ENCODE measurements around the gene DNM3. TPM values are rescaled to one million over a fixed set of nuclear protein-coding genes. Genes with fewer than 3 reads are reported as not detected.

The DNM3 gene
- total and polyA plus RNA-seq, 2 donors (not counting 3 experiments of a cell fraction or from before 2014, with no cell fraction given): 1.4 to 2.5 TPM

GRCh38 chr1:172069051-172069450 is 227.8 kb downstream of the DNM3 start:
- DNase-seq (ENCODE audit: low read depth, low spot score) (no peak), FAIRE-seq (no peak)
- no peaks in the 10 kb centered on the region for H3K9me3 ChIP-seq (replicated peaks; ENCODE audit: control insufficient read depth, insufficient read depth, low read length)
- H2AFZ ChIP-seq (ENCODE audit: low read depth, low read length): no peak overlapping the region
- no peaks in the 10 kb centered on the region for H3K36me3 ChIP-seq (ENCODE audit: control insufficient read depth in 2 of 2, extremely low read depth in 1 of 2, insufficient read depth in 2 of 2, low read length in 2 of 2)
- H3K79me2 ChIP-seq (ENCODE audit: control insufficient read depth, insufficient read depth, low read length): no peaks in the 10 kb centered on the region
- no peaks in the 10 kb centered on the region for H3K27me3 ChIP-seq (ENCODE audit: control insufficient read depth in 2 of 2, insufficient read depth in 2 of 2, low read length in 2 of 2)
- H3K4me2 ChIP-seq (ENCODE audit: insufficient read depth, low read length): no peak overlapping the region
- H3K4me3 ChIP-seq (replicated peaks in 1 of 3; ENCODE audit: insufficient read depth in 1 of 3, low read depth in 1 of 3, low read length in 3 of 3): no peak overlapping the region
- no TSS peak for BruUV-seq (replicated peaks)
- CTCF ChIA-PET: interaction anchor here (0.7 kb wide), 1 partner anchor 29 kb away, joined by 3 read pairs; no protein-coding TSS in a partner anchor
- no peak overlapping the region for H3K9ac ChIP-seq (replicated peaks; ENCODE audit: extremely low read depth, insufficient read depth, low read length)
- no peak for TF ChIP-seq FOS (IDR thresholded peaks at IDR 0.05; ENCODE audit: borderline replicate concordance, insufficient read depth, low read length)
- no peak for TF ChIP-seq GATA2 (IDR thresholded peaks at IDR 0.05; ENCODE audit: insufficient read depth, insufficient read length, low read depth, low read length)
- H3K27ac ChIP-seq (ENCODE audit: insufficient read depth, low read depth, low read length): no peak overlapping the region
- POLR2A ChIA-PET: no interaction called here
- no peaks in the 10 kb centered on the region for H3K9me1 ChIP-seq (replicated peaks; ENCODE audit: control insufficient read depth, extremely low read depth, insufficient read depth, low read length)
- intact Hi-C loops (cut with micrococcal nuclease) (no loop called here), dilution Hi-C loops (cut with MboI; ENCODE audit: extremely low pct_ligation_motif_present, low sequenced_read_pairs) (no loop called here)
- no peaks in the 10 kb centered on the region for H3K4me1 ChIP-seq (ENCODE audit: control insufficient read depth, extremely low read depth, insufficient read depth, low read length)
- no peaks in the 10 kb centered on the region for H4K20me1 ChIP-seq (replicated peaks; ENCODE audit: control insufficient read depth, extremely low read depth, insufficient read depth, low read length)

- no peak overlapping the region for H3K4me2 ChIP-seq (ENCODE audit: insufficient read depth, low read length)
- no peaks in the 10 kb centered on the region for H3K36me3 ChIP-seq (ENCODE audit: control insufficient read depth in 2 of 2, extremely low read depth in 1 of 2, insufficient read depth in 2 of 2, low read length in 2 of 2)
- no peaks in the 10 kb centered on the region for H3K9me3 ChIP-seq (replicated peaks; ENCODE audit: control insufficient read depth, insufficient read depth, low read length)
- no peak overlapping the region for H2AFZ ChIP-seq (ENCODE audit: low read depth, low read length)
- CTCF ChIA-PET: interaction anchor here (0.7 to 1.6 kb wide), 3 partner anchors 30 to 267 kb away, joined by 3 to 5 read pairs (median 3); no protein-coding TSS in a partner anchor
- DNase-seq (ENCODE audit: low read depth, low spot score): no peak
- H3K27ac ChIP-seq (ENCODE audit: insufficient read depth, low read depth, low read length): no peak overlapping the region
- no peaks in the 10 kb centered on the region for H3K79me2 ChIP-seq (ENCODE audit: control insufficient read depth, insufficient read depth, low read length)
- no peaks in the 10 kb centered on the region for H3K4me1 ChIP-seq (ENCODE audit: control insufficient read depth, extremely low read depth, insufficient read depth, low read length)
- intact Hi-C loops (cut with micrococcal nuclease) (no loop called here), dilution Hi-C loops (cut with MboI; ENCODE audit: extremely low pct_ligation_motif_present, low sequenced_read_pairs) (no loop called here)
- no peaks in the 10 kb centered on the region for H3K9me1 ChIP-seq (replicated peaks; ENCODE audit: control insufficient read depth, extremely low read depth, insufficient read depth, low read length)
- no peaks in the 10 kb centered on the region for H4K20me1 ChIP-seq (replicated peaks; ENCODE audit: control insufficient read depth, extremely low read depth, insufficient read depth, low read length)
- H3K27me3 ChIP-seq (ENCODE audit: control insufficient read depth in 2 of 2, insufficient read depth in 2 of 2, low read length in 2 of 2): no peaks in the 10 kb centered on the region
- no peak for FAIRE-seq
- H3K9ac ChIP-seq (replicated peaks; ENCODE audit: extremely low read depth, insufficient read depth, low read length): no peak overlapping the region
- H3K4me3 ChIP-seq (replicated peaks in 1 of 3; ENCODE audit: insufficient read depth in 1 of 3, low read depth in 1 of 3, low read length in 3 of 3): no peak overlapping the region
- BruUV-seq (replicated peaks): no TSS peak
- POLR2A ChIA-PET: no interaction called here
- TF ChIP-seq CTCF (IDR thresholded peaks at IDR 0.05; ENCODE audit: extremely low read depth in 1 of 2, insufficient read depth in 1 of 2, low read depth in 1 of 2, low read length in 2 of 2) (no peak), MAX (IDR thresholded peaks at IDR 0.05; ENCODE audit: insufficient read depth, insufficient read length) (no peak), GATA2 (IDR thresholded peaks at IDR 0.05; ENCODE audit: insufficient read depth, insufficient read length, low read depth, low read length) (no peak), JUN (IDR thresholded peaks at IDR 0.05; ENCODE audit: borderline replicate concordance, insufficient read depth, insufficient read length, low read depth) (no peak), POLR2A (IDR thresholded peaks at IDR 0.05; ENCODE audit: low read depth, low read length) (no peak), FOS (IDR thresholded peaks at IDR 0.05; ENCODE audit: borderline replicate concordance, insufficient read depth, low read length) (no peak), POLR2AphosphoS5 (IDR thresholded peaks at IDR 0.05; ENCODE audit: insufficient read depth, low read depth, low read length) (no peak), EZH2 (IDR thresholded peaks at IDR 0.05; ENCODE audit: borderline replicate concordance, low read depth, low read length, severe bottlenecking) (no peak), MYC (IDR thresholded peaks at IDR 0.05; ENCODE audit: low read depth, low read length) (no peak)
Observed at GRCh38 chr1:172069534-172069933, 228.2 kb downstream of the DNM3 start.
